ENCODE measurements around the gene OLA1. TPM values are rescaled to one million over a fixed set of nuclear protein-coding genes. Genes with fewer than 3 reads are reported as not detected.

OLA1 gene
- polyA plus RNA-seq, 6 donors from 2014 or later: 58.1 to 77.6 (median 67.1) TPM

DNA sequence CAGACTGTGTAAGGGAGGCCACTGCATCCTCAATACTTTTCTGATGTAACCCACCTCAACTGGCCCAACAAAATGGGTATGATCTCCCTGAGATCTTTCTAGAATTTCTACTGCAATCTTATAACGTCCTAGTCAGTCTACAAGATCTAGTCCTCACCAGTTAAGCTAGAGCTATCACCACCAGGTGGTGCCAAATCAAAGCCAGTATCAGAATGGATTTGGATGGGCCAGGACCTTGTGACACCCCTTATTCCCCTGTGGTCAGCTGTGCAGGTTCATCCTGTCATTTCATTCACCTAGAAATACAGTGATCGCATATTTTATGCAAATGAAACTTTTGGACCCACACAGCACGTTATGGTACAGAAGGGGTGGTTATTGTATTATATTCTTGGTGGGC is 90.3 kb downstream of the OLA1 start:
- H3K36me3 Mint-ChIP-seq: peaks cover 0 to 4% of the 10 kb centered on the region in 2 donors
- ATAC-seq (ENCODE audit: low read depth in 2 of 2) (peak in 1 of 2 donors; percentile 36), DNase-seq (peak; percentile 1)
- H3K9me3 Mint-ChIP-seq: no peaks in the 10 kb centered on the region
- no peaks in the 10 kb centered on the region for H3K27me3 Mint-ChIP-seq
- peak overlapping the region in 1 of 8 donors; percentile 16 for H3K4me3 Mint-ChIP-seq
- peaks cover 0 to 4% (median 1%) of the 10 kb centered on the region in 3 donors for H3K4me1 Mint-ChIP-seq
- peak overlapping the region in 1 of 6 donors; percentile 45 for H3K27ac Mint-ChIP-seq

DNA sequence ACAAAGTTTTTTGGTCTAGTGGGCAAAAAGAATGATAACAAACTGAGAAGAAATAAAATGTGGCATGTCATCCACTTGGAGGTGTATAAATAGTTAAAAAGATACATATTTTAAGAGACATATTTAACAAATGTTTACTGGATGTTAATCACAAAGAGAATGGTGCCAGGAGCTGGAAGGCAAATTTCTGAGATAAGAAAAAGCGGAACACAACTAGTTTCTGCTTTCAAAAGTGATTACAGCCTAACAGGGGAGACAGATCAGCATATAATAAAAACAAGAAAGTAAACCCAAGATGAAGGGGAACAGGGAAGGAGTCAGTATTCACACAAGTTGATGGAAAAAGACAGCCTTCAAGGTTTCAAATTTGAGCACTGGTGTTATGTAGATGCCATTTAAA is 91.3 kb downstream of the OLA1 start:
- Mint-ChIP-seq H3K9me3 (no peaks in the 10 kb centered on the region), H3K27ac (no peak overlapping the region), H3K4me3 (no peak overlapping the region), H3K4me1 (peaks cover 4 to 5% (median 4%) of the 10 kb centered on the region in 3 donors), H3K36me3 (no peaks in the 10 kb centered on the region), H3K27me3 (no peaks in the 10 kb centered on the region)
- DNase-seq (no peak), ATAC-seq (ENCODE audit: low read depth in 2 of 2) (no peak)

DNA sequence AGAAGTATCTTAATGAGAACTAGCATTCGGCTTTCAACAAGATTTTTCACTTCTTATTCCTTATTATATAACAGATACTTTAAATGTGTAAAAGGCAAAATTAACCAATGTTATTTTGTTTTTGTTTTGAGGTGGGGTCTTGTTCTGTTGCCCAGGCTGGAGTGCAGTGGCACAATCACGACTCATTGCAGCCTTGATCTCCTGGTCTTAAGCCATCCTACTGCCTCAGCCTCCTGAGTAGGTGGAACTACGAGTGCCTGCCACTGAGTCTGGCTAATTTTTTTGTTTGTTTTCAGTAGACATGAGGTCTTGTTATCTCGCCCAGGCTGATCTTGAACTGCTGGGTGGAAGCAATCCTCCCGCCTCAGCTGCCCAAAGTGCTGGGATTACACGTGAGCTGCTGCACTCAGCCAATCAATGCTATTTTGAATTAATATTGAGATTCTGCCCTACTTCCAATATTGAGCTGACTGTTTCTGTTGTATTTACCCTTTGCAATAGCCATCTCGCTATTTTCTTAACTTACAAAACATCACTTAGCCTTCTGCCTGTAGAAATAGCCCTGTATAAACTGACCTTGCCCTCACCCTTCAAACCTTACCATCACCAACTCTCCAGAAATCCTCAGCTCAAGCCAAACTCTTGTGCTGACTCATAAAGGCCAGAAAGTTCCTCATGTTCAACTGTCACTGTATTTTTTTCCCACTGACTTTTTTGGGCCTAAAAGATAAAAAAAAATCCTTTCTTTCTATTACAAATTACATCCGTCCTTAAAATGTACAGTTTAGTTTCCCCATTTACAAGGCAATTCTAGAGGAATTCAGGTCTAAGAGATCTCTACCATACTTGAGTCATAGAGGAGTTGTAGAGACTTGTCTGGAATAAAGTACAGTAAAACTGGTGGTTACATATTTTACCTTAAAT is 94.3 kb downstream of the OLA1 start:
- H3K27me3 Mint-ChIP-seq: no peaks in the 10 kb centered on the region
- ATAC-seq (ENCODE audit: low read depth in 2 of 2): no peak

GRCh38 chr2:174149530-174149929 is 98.8 kb downstream of the OLA1 start:
- no peaks in the 10 kb centered on the region for H3K27me3 Mint-ChIP-seq
- peaks cover 0 to 6% of the 10 kb centered on the region in 2 donors for H3K36me3 Mint-ChIP-seq
- no peak for DNase-seq
- peaks cover 0 to 14% (median 9%) of the 10 kb centered on the region in 3 donors for H3K4me1 Mint-ChIP-seq
- H3K4me3 Mint-ChIP-seq: no peak overlapping the region
- no peaks in the 10 kb centered on the region for H3K9me3 Mint-ChIP-seq
- H3K27ac Mint-ChIP-seq: no peak overlapping the region
- no peak for ATAC-seq (ENCODE audit: low read depth in 2 of 2)

More for the DNA sequence above, 94.3 kb downstream of the OLA1 start:
- DNase-seq: no peak
- Mint-ChIP-seq H3K4me1 (peaks cover 0 to 5% (median 4%) of the 10 kb centered on the region in 3 donors), H3K36me3 (peaks cover 0 to 6% of the 10 kb centered on the region in 2 donors), H3K4me3 (no peak overlapping the region), H3K27ac (peak overlapping the region in 1 of 6 donors; percentile 57), H3K9me3 (no peaks in the 10 kb centered on the region)

- Mint-ChIP-seq H3K4me3 (no peak overlapping the region), H3K4me1 (peaks cover 0 to 14% (median 9%) of the 10 kb centered on the region in 3 donors), H3K9me3 (no peaks in the 10 kb centered on the region), H3K27ac (no peak overlapping the region), H3K27me3 (no peaks in the 10 kb centered on the region), H3K36me3 (peaks cover 0 to 6% of the 10 kb centered on the region in 2 donors)
- no peak for DNase-seq
- ATAC-seq (ENCODE audit: low read depth in 2 of 2): no peak
Observed at GRCh38 chr2:174148833-174149232, 99.5 kb downstream of the OLA1 start.

- ATAC-seq (ENCODE audit: low read depth in 2 of 2) (no peak), DNase-seq (no peak)
- Mint-ChIP-seq H3K27me3 (no peaks in the 10 kb centered on the region), H3K36me3 (peaks cover 8 to 9% of the 10 kb centered on the region in 2 donors), H3K4me1 (peaks cover 0 to 9% (median 5%) of the 10 kb centered on the region in 3 donors), H3K4me3 (no peak overlapping the region), H3K27ac (peak overlapping the region in 1 of 6 donors; percentile 15), H3K9me3 (no peaks in the 10 kb centered on the region)
Observed at GRCh38 chr2:174145827-174146226, 102.5 kb downstream of the OLA1 start.

DNA sequence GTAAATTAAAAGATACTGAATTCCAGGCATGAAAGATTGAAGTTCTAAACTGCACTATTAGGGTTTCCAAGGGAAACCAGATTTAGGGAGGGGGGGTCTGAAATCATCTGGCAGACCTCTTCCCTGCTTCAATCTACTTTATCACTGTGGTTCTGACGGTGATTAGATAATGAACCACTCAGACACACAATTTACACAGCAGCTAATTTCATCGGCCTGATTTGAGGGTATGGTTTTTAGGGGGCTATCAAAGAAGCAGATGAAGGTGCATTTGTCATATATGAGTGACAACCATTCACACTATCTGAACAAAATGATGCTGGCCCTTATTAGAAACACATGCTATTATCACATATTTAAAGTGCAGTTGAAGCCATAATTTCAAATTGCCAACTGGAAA is 106.0 kb downstream of the OLA1 start:
- Mint-ChIP-seq H3K4me3 (no peak overlapping the region), H3K27me3 (no peaks in the 10 kb centered on the region)
- ATAC-seq (ENCODE audit: low read depth in 2 of 2): no peak

GRCh38 chr2:174138161-174138560 is 110.2 kb downstream of the OLA1 start:
- H3K36me3 Mint-ChIP-seq: peaks cover 35 to 40% of the 10 kb centered on the region in 2 donors
- H3K9me3 Mint-ChIP-seq: no peaks in the 10 kb centered on the region
- H3K27me3 Mint-ChIP-seq: no peaks in the 10 kb centered on the region
- H3K4me1 Mint-ChIP-seq: no peaks in the 10 kb centered on the region
- H3K27ac Mint-ChIP-seq: no peak overlapping the region
- DNase-seq (no peak), ATAC-seq (ENCODE audit: low read depth in 2 of 2) (no peak)
- H3K4me3 Mint-ChIP-seq: no peak overlapping the region

More for the DNA sequence above, 106.0 kb downstream of the OLA1 start:
- no peak for DNase-seq
- H3K4me1 Mint-ChIP-seq: peaks cover 0 to 9% (median 0%) of the 10 kb centered on the region in 3 donors
- H3K9me3 Mint-ChIP-seq: no peaks in the 10 kb centered on the region
- H3K27ac Mint-ChIP-seq: no peak overlapping the region
- H3K36me3 Mint-ChIP-seq: peaks cover 19 to 22% of the 10 kb centered on the region in 2 donors

GRCh38 chr2:174135981-174136380 is 112.4 kb downstream of the OLA1 start:
- Mint-ChIP-seq H3K9me3 (no peaks in the 10 kb centered on the region), H3K4me3 (no peak overlapping the region), H3K4me1 (no peaks in the 10 kb centered on the region), H3K27me3 (no peaks in the 10 kb centered on the region), H3K36me3 (peaks cover 27 to 35% of the 10 kb centered on the region in 2 donors), H3K27ac (no peak overlapping the region)
- DNase-seq (no peak), ATAC-seq (ENCODE audit: low read depth in 2 of 2) (no peak)

- Mint-ChIP-seq H3K27ac (no peak overlapping the region), H3K4me1 (peaks cover 0 to 3% (median 0%) of the 10 kb centered on the region in 3 donors), H3K36me3 (peaks cover 0 to 7% of the 10 kb centered on the region in 2 donors), H3K27me3 (no peaks in the 10 kb centered on the region), H3K4me3 (no peak overlapping the region), H3K9me3 (no peaks in the 10 kb centered on the region)
- no peak for DNase-seq
- ATAC-seq (ENCODE audit: low read depth in 2 of 2): no peak
Observed at GRCh38 chr2:174125090-174125489, 123.2 kb downstream of the OLA1 start.

- Mint-ChIP-seq H3K4me1 (peaks cover 0 to 3% (median 0%) of the 10 kb centered on the region in 3 donors), H3K27ac (no peak overlapping the region), H3K4me3 (no peak overlapping the region), H3K9me3 (no peaks in the 10 kb centered on the region), H3K36me3 (peaks cover 0 to 7% of the 10 kb centered on the region in 2 donors), H3K27me3 (no peaks in the 10 kb centered on the region)
- DNase-seq (no peak), ATAC-seq (ENCODE audit: low read depth in 2 of 2) (no peak)
Observed at GRCh38 chr2:174124181-174124580, 124.2 kb downstream of the OLA1 start.

- no peak for DNase-seq
- H3K4me3 Mint-ChIP-seq: no peak overlapping the region
- H3K4me1 Mint-ChIP-seq: peaks cover 0 to 7% (median 0%) of the 10 kb centered on the region in 3 donors
- H3K9me3 Mint-ChIP-seq: no peaks in the 10 kb centered on the region
- ATAC-seq (ENCODE audit: low read depth in 2 of 2): no peak
- peaks cover 0 to 15% of the 10 kb centered on the region in 2 donors for H3K36me3 Mint-ChIP-seq
- H3K27me3 Mint-ChIP-seq: no peaks in the 10 kb centered on the region
- H3K27ac Mint-ChIP-seq: peak overlapping the region in 1 of 6 donors; percentile 11
Observed at GRCh38 chr2:174122185-174122584, 126.1 kb downstream of the OLA1 start.

DNA sequence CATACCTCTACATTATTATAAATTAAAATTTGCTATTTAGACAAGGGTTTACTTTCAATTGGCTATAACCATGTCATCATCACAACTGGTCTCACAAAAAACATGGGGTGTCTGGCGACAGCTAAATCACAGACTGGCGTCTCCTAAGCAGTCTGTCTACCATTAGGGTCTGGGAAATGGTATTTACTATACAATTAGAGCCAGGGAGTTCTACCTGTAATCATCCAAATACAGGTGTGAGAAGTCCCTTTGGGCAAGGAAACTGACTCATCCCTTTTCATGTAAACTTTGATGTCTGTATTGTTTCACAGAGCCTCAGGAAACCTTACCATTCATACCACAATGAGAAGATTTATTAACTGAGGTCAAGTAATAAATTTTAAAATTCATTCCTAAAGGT is 126.7 kb downstream of the OLA1 start:
- Mint-ChIP-seq H3K27me3 (no peaks in the 10 kb centered on the region), H3K27ac (no peak overlapping the region), H3K4me3 (no peak overlapping the region), H3K4me1 (peaks cover 0 to 7% (median 0%) of the 10 kb centered on the region in 3 donors), H3K9me3 (no peaks in the 10 kb centered on the region), H3K36me3 (peaks cover 0 to 15% of the 10 kb centered on the region in 2 donors)
- DNase-seq: no peak
- ATAC-seq (ENCODE audit: low read depth in 2 of 2): no peak

DNA sequence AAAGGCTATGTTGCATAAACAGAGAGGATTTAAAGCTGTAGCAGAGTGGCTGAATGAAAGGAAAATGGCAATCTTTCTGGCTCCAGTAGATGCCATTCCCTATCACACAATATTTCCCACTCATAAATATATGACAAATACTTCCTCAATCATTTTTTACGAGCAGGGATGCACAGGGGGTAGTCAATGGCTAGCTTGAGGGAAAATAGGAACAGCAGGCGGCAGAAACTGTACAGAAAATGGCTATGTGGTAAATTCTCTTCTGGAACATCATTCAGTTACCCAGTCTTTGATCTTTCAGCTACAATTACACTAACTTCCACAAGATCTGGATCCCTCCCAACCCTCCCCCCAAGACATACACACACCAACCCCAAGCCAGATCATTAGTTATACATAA is 127.2 kb downstream of the OLA1 start:
- H3K27ac Mint-ChIP-seq: no peak overlapping the region
- peaks cover 0 to 7% (median 0%) of the 10 kb centered on the region in 3 donors for H3K4me1 Mint-ChIP-seq
- no peaks in the 10 kb centered on the region for H3K9me3 Mint-ChIP-seq
- ATAC-seq (ENCODE audit: low read depth in 2 of 2) (no peak), DNase-seq (no peak)
- H3K36me3 Mint-ChIP-seq: peaks cover 0 to 15% of the 10 kb centered on the region in 2 donors
- no peak overlapping the region for H3K4me3 Mint-ChIP-seq
- no peaks in the 10 kb centered on the region for H3K27me3 Mint-ChIP-seq
